Stimulated activated CD4-positive, alpha-beta T cell treated with anti-CD3 and anti-CD28 coated beads, TNF-alpha, amount 100 ng/mL, for 4 hours (primary cell): Measurements from ENCODE around the gene C3orf62.
"Not testable (repeated sequence)": the region's sequence is repeated elsewhere in the genome, so short reads cannot be mapped to it uniquely, and the experiment has no call there.

Experiments
- DNase-seq, 3 experiments: peaks; one replicate each; pipeline ENCODE4 v3.0.0-alpha.2; 2020; ENCODE audit warnings: low read depth in 3 of 3

The C3orf62 gene

DNA sequence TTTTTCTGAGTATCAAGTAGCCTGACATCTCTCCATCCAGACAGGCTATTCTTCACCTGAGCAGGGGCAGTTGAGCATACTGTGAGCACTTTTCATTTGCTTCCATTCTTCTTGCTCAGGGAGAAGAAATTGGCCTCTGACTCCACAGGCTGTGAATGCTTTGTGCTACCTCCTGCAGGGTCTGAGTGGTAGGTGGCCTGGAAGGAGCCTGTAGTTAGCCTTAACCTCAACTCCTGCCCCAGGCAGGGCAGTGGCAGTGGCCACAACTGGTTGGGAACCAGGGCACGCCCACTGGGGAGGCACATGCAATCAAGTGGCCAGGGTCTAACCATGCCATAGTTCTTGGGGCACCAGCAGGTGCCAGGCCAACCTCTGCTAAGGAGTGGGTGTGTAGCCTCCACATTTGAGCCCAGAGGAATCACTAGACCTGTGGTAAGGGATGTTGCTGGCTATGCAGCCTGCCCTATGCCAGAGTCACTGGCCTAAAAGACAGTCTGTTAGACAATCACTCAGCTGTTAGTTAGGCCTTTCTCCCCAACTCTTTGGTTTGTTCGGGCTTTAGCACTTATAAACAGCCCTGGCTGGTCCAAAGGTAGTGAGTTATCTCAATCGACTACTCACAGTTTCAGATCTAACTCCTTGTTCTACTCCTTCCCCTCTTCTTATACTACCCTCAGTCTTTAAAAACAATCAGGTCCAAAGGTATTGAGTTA lies 7.4 kb downstream of the C3orf62 start:
- no peak for DNase-seq

- DNase-seq: no peak
Measured at GRCh38 chr3:49266410-49267095, 10.5 kb downstream of the C3orf62 start.

DNA sequence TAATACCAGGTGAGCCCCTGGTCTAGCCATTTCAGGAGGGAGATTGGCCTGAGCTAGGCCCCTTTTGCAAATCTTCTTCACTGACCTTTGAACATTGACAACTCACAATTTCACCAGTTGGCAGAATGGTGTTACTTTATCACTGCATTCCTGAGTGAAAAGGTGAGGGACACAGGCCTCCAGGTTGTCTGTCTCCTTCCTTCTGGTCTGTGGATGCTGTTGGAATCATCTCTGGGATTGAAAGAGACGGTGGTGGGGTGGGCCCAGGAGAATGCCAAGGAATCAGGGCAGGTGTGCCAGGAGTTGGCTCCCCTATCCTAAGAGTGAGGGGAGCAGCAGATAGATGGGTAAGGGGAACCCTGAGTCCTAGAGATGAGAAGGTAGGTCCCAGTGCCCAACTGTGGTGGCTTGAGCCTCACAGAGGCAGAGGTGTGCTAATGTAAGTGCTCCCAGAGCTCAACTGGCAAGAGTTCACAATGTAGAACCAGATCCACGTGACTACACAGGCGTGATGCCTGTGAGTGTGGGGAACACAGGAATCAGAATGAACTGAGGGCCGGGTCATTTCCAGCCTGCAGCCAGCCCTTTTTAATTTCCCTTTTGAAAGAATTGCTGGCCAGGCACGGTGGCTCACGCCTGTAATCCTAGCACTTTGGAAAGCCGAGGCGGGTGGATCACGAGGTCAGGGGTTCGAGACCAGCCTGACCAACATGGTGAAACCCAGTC lies 11.2 kb downstream of the C3orf62 start:
- no peak for DNase-seq

- no peak for DNase-seq
Measured at GRCh38 chr3:49263159-49263889, 13.7 kb downstream of the C3orf62 start.

GRCh38 chr3:49260806-49261324 lies 16.2 kb downstream of the C3orf62 start:
- DNase-seq: no peak

DNA sequence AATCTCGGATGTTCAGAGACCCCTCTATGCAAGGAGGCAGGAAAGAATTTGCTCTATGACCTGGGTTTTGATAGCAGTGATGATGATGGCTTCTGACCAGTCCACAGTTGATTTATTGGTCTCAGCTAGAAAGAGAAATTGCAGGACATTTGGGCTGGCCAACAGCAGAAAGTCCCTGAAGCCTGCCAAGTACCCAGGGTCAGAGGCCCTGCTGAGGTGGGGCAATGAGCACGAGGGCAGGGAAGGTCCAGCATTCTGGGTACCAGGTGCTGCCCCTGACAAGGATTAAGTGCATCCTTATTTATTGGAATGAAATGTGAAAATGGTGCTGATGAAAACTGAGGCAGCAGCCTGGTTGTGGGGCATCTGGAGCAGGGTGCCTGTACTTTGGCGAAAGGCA lies 19.8 kb downstream of the C3orf62 start:
- DNase-seq: no peak

- DNase-seq: no peak
Measured at GRCh38 chr3:49255718-49256511, 21.1 kb downstream of the C3orf62 start.

DNA sequence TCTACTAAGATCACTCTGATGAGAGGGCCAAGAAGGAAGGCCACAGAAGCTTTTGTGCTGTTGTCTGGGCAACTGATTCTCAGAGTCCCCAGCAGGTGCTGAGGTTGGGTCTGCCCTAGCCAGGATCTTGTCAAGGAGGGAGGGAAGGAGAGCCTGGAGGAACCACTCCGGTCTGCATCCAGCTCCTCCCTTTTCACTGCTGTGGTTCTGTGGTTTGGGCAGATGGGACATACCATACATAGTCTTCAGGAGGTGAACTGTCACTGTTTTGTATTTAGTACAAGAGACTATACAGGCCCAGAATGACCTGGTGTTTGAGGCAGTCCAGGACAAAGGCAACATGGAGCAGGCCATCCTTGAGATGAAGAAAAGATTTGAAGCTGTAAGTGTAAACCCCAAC lies 21.9 kb downstream of the C3orf62 start:
- DNase-seq: no peak

GRCh38 chr3:49253512-49253911 lies 23.5 kb downstream of the C3orf62 start:
- DNase-seq: no peak

GRCh38 chr3:49248840-49249227 lies 28.2 kb downstream of the C3orf62 start:
- no peak for DNase-seq

DNA sequence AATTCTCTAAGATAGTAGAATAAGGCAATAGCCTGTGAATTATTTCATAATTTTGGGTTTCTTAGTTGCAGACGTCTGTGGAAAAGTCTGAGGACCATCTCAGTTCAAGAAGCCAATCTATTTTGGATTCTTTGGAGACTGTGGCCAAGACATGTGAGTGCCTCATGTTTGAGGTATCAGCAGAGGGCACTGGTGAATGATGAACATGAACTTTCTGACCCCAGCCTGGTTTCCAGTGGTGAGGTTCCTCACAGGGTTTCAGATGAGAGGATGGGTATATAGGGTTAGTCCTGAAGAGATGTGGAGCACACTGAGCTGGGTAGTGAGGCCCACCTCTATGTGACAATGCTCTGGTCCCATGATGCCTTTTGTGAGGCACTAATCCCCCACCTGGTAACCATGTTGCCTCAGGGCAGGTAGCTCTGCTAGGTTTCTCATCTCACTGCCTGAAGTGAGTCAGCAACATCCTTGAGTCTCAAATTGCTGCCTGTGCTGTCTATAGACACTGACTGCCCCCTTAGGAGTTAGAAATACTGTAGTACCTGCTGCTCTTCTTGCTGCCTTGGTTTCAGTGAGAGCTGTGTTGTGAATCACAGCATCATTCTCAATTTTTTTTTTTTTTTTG lies 32.3 kb downstream of the C3orf62 start:
- DNase-seq: no peak

GRCh38 chr3:49240091-49240490 lies 36.9 kb downstream of the C3orf62 start:
- DNase-seq: not testable (repeated sequence)

- DNase-seq: no peak
Measured at GRCh38 chr3:49238274-49239127, 38.5 kb downstream of the C3orf62 start.

- DNase-seq: no peak
Measured at GRCh38 chr3:49237344-49237743, 39.7 kb downstream of the C3orf62 start.

DNA sequence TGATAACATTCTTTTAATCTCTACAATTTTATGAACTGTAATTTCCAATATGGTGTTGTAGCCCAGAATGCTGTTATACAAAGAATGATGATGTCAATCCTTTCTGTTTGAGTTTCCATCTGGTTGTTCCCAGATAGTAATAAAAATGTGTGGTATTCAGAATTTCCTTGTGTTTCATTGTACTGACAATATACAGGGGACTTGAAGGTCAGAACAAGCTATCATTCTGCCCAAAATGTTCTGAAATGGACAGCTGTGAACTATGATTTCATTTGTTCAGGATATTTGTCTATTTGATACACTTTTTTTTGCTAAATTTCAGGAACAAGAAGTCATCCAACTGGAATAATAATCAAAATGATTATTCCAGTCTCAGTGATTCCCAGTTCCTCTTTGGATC lies 40.8 kb downstream of the C3orf62 start:
- DNase-seq: no peak

DNA sequence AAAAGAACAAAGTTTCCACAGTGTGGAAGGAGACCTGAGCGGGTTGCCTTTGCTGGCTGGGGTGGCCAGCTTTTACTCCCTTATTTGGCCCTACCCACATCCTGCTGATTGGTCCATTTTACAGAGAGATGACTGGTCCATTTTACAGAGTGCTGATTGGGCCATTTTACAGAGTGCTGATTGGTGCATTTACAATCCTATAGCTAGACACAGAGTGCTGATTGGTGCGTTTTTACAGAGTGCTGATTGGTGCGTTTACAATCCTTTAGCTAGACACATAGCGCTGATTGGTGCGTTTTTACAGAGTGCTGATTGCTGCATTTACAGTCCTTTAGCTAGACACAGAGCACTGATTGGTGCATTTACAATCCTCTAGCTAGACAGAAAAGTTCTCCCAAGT lies 48.2 kb downstream of the C3orf62 start:
- DNase-seq: not testable (repeated sequence)

DNA sequence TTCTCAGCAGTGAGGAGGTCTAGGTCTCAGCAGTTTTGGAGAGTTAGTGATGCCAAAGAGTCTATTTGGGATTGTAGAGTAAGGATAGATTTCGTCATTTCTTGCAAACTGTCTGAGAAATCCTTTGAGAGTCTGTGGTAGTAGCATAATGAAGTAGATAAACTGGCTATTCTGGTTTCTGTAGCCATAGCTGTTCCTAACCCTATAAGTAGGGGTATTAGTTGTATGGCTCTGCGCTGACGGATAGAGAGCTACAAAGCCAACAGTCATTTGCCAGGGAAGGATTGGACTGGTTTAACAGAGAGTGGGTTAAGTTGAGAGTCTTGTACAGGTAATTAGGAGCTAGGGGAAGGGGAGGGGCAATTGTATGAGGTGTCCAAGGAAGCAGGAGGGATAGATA lies 55.0 kb downstream of the C3orf62 start:
- DNase-seq: no peak

GRCh38 chr3:49220985-49221563 lies 56.0 kb downstream of the C3orf62 start:
- DNase-seq: not testable (repeated sequence)

DNA sequence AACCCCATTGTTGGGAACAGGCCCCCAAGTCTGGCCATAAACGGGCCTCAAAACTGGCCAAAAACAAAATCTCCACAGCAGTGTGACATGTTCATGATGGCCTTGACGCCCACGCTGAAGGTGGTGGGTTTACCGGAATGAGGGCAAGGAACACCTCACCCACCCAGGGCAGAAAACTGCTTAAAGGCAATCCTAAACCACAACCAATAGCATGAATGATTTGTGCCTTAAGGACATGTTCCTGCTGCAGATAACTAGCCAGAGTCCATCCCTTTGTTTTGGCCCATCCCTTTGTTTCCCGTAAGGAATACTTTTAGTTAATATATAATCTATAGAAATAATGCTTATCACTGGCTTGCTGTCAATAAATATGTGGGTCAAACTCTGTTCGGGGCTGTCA lies 57.9 kb downstream of the C3orf62 start:
- DNase-seq: no peak
